GM21825 (cell line): ENCODE measurements around the gene PXK.

Experiments used
- ATAC-seq: cut with Tn5 transposase; IDR thresholded peaks from one replicate; pipeline ENCODE4 v1.9.1; 2021; ENCODE audit warnings: mild to moderate bottlenecking, moderate library complexity; ENCODE audit not compliant: unreplicated experiment

PXK gene

GRCh38 chr3:58346368-58346767, 13.7 kb downstream of the PXK start:
- no peak for ATAC-seq

GRCh38 chr3:58347984-58348383, 15.3 kb downstream of the PXK start:
- no peak for ATAC-seq

- peak; percentile 91 for ATAC-seq
These were observed 17.3 kb downstream of the PXK start for GRCh38 chr3:58349792-58350626.

GRCh38 chr3:58350627-58351013, 17.9 kb downstream of the PXK start:
- ATAC-seq = no peak

GRCh38 chr3:58351920-58352319, 19.2 kb downstream of the PXK start:
- no peak for ATAC-seq

GRCh38 chr3:58352626-58353025, 19.9 kb downstream of the PXK start:
- no peak for ATAC-seq

GRCh38 chr3:58353722-58354553, 21.2 kb downstream of the PXK start:
- ATAC-seq = no peak

- no peak for ATAC-seq
These were observed 22.5 kb downstream of the PXK start for GRCh38 chr3:58355179-58355578.

GRCh38 chr3:58356054-58356453, 23.4 kb downstream of the PXK start:
- ATAC-seq = no peak

GRCh38 chr3:58357402-58357801, 24.7 kb downstream of the PXK start:
- no peak for ATAC-seq

GRCh38 chr3:58358092-58358491, 25.4 kb downstream of the PXK start:
- no peak for ATAC-seq

- no peak for ATAC-seq
These were observed 26.1 kb downstream of the PXK start for GRCh38 chr3:58358808-58359207.

- ATAC-seq = no peak
These were observed 26.9 kb downstream of the PXK start for GRCh38 chr3:58359621-58360020.

GRCh38 chr3:58361866-58362265, 29.2 kb downstream of the PXK start:
- no peak for ATAC-seq

- no peak for ATAC-seq
These were observed 34.0 kb downstream of the PXK start for GRCh38 chr3:58366699-58367098.

GRCh38 chr3:58369038-58369437, 36.3 kb downstream of the PXK start:
- ATAC-seq = no peak

GRCh38 chr3:58369876-58370275, 37.2 kb downstream of the PXK start:
- no peak for ATAC-seq

- no peak for ATAC-seq
These were observed 37.7 kb downstream of the PXK start for GRCh38 chr3:58370407-58370806.

- ATAC-seq = no peak
These were observed 39.1 kb downstream of the PXK start for GRCh38 chr3:58371754-58372153.

GRCh38 chr3:58375254-58375653, 42.6 kb downstream of the PXK start:
- ATAC-seq = no peak

- ATAC-seq = no peak
These were observed 44.5 kb downstream of the PXK start for GRCh38 chr3:58377168-58377567.

GRCh38 chr3:58377750-58378149, 45.1 kb downstream of the PXK start:
- no peak for ATAC-seq
